ENCODE results near the gene BDH1. TPM values are rescaled to one million over a fixed set of nuclear protein-coding genes. Genes with fewer than 3 reads are reported as not detected.
"Not testable (repeated sequence)": the region's sequence is repeated elsewhere in the genome, so short reads cannot be mapped to it uniquely, and the experiment has no call there.

The BDH1 gene
- total RNA-seq, 1 donor from 2014 or later = 1.5 TPM

DNA sequence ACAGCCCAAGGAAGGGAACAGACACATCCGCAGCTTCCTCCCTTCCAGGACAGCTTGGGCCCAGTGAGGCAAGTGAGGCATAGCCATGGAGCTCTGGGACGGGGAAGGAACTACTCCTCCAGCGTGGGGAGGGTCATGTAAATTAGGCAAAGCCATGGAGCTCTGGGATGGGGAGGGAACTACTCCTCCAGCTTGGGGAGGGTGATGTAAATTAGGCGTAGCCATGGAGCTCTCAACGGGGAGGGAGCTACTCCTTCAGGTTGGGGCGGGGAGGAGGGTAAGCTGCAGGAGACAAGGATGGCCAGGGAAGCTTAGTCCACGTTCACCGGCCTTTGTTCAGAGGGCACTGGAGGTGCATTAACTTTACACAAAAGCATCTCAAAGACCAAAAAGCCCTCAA, 21.1 kb upstream of the BDH1 start:
- Mint-ChIP-seq H3K4me3 (ENCODE audit: unreplicated experiment) (no peak overlapping the region), H3K9me3 (ENCODE audit: unreplicated experiment) (peaks cover 4% of the 10 kb centered on the region), H3K36me3 (ENCODE audit: low read depth, unreplicated experiment) (peaks cover 1% of the 10 kb centered on the region), H3K27ac (ENCODE audit: unreplicated experiment) (no peak overlapping the region), H3K27me3 (ENCODE audit: low read depth, unreplicated experiment) (peaks cover 2% of the 10 kb centered on the region), H3K4me1 (ENCODE audit: low read depth, unreplicated experiment) (peaks cover 1% of the 10 kb centered on the region)
- no peak overlapping the region for H3K9ac ChIP-seq (ENCODE audit: low read length)
- no peaks in the 10 kb centered on the region for H3K79me2 ChIP-seq (ENCODE audit: insufficient read depth, low read length)
- no peaks in the 10 kb centered on the region for H3K27me3 ChIP-seq (ENCODE audit: insufficient read depth, low read length)
- TF ChIP-seq, protein P1, sequence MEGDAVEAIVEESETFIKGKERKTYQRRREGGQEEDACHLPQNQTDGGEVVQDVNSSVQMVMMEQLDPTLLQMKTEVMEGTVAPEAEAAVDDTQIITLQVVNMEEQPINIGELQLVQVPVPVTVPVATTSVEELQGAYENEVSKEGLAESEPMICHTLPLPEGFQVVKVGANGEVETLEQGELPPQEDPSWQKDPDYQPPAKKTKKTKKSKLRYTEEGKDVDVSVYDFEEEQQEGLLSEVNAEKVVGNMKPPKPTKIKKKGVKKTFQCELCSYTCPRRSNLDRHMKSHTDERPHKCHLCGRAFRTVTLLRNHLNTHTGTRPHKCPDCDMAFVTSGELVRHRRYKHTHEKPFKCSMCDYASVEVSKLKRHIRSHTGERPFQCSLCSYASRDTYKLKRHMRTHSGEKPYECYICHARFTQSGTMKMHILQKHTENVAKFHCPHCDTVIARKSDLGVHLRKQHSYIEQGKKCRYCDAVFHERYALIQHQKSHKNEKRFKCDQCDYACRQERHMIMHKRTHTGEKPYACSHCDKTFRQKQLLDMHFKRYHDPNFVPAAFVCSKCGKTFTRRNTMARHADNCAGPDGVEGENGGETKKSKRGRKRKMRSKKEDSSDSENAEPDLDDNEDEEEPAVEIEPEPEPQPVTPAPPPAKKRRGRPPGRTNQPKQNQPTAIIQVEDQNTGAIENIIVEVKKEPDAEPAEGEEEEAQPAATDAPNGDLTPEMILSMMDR (IDR thresholded peaks at IDR 0.05; ENCODE audit: insufficient read depth, low read depth, low read length) = no peak
- TF ChIP-seq EZH2 (IDR thresholded peaks at IDR 0.05; ENCODE audit: insufficient read depth, low read length) = no peak
- H3K4me2 ChIP-seq (ENCODE audit: low read length) = no peak overlapping the region
- H3K4me3 ChIP-seq (ENCODE audit: insufficient read depth, low read depth, low read length) = no peak overlapping the region
- no peak overlapping the region for H3K27ac ChIP-seq (ENCODE audit: low read depth, low read length)
- no peaks in the 10 kb centered on the region for H3K36me3 ChIP-seq (ENCODE audit: insufficient read depth, low read length)
- H3K9me3 ChIP-seq (ENCODE audit: insufficient read depth, low read depth, low read length) = no peaks in the 10 kb centered on the region
- no peaks in the 10 kb centered on the region for H3K4me1 ChIP-seq (ENCODE audit: insufficient read depth, low read length)
- no peaks in the 10 kb centered on the region for H4K20me1 ChIP-seq (ENCODE audit: insufficient read depth, low read length)
- FAIRE-seq (no peak), DNase-seq (ENCODE audit: low read depth) (no peak)
- no peak overlapping the region for H2AFZ ChIP-seq (ENCODE audit: low read depth, low read length)

DNA sequence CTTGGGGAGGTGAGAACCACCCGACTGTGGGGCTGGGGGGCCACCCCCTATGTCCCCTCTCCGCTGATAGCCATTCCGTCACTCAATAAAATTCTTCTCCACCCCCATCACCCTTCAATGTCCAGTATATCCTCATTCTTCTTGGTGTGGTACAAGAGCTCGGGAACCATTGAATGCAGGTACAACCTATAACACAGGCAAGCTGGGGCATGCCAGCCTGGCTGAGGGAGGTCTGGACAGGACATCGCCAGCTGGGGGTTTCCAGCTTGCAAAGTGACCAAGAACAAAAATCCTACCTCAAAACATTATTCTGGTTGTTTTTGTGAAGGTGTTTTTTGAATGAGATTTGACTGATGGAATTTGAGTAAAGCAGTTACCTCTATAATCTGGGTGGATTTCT, 19.6 kb upstream of the BDH1 start:
- H3K9ac ChIP-seq (ENCODE audit: low read length) = no peak overlapping the region
- no peaks in the 10 kb centered on the region for H3K36me3 ChIP-seq (ENCODE audit: insufficient read depth, low read length)
- no peak for FAIRE-seq
- no peak overlapping the region for H3K27ac Mint-ChIP-seq (ENCODE audit: unreplicated experiment)
- no peak overlapping the region for H3K4me2 ChIP-seq (ENCODE audit: low read length)
- H3K9me3 ChIP-seq (ENCODE audit: insufficient read depth, low read depth, low read length) = no peaks in the 10 kb centered on the region
- no peaks in the 10 kb centered on the region for H3K79me2 ChIP-seq (ENCODE audit: insufficient read depth, low read length)
- no peak overlapping the region for H2AFZ ChIP-seq (ENCODE audit: low read depth, low read length)
- no peak overlapping the region for H3K27ac ChIP-seq (ENCODE audit: low read depth, low read length)
- H3K36me3 Mint-ChIP-seq (ENCODE audit: low read depth, unreplicated experiment) = peaks cover 1% of the 10 kb centered on the region
- H3K4me1 Mint-ChIP-seq (ENCODE audit: low read depth, unreplicated experiment) = peaks cover 1% of the 10 kb centered on the region
- H4K20me1 ChIP-seq (ENCODE audit: insufficient read depth, low read length) = no peaks in the 10 kb centered on the region
- H3K27me3 Mint-ChIP-seq (ENCODE audit: low read depth, unreplicated experiment) = peaks cover 2% of the 10 kb centered on the region
- H3K4me3 ChIP-seq (ENCODE audit: insufficient read depth, low read depth, low read length) = no peak overlapping the region
- TF ChIP-seq, protein P1 (IDR thresholded peaks at IDR 0.05; ENCODE audit: insufficient read depth, low read depth, low read length) = no peak
- no peak for TF ChIP-seq EZH2 (IDR thresholded peaks at IDR 0.05; ENCODE audit: insufficient read depth, low read length)
- no peak for DNase-seq (ENCODE audit: low read depth)
- peaks cover 12% of the 10 kb centered on the region for H3K9me3 Mint-ChIP-seq (ENCODE audit: unreplicated experiment)
- no peaks in the 10 kb centered on the region for H3K27me3 ChIP-seq (ENCODE audit: insufficient read depth, low read length)
- no peak overlapping the region for H3K4me3 Mint-ChIP-seq (ENCODE audit: unreplicated experiment)
- H3K4me1 ChIP-seq (ENCODE audit: insufficient read depth, low read length) = no peaks in the 10 kb centered on the region

DNA sequence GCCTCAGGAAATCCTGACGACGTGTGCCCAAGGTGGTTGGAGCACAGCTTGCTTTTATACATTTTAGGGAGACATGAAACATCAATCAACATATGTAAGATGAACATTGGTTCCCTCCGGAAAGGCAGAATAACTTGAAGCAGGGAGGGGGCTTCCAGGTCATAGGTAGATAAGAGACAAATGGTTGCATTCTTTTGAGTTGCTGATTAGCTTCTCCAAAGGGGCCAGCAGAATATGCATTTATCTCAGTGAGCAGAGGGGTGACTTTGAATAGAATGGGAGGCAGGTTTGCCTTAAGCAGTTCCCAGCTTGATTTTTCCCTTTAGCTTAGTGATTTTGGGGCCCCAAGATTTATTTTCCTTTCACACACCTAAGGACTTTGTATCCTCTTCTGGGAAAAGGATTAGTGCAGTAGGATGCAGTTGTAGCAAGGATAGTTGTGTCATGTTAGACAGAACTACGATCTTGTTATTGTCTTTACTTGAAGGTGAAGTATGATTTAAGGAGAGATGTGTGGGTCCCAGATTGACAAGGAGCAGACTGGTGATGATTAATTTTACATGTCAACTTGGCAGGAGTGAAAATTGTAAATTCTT, 18.7 kb upstream of the BDH1 start:
- H3K36me3 ChIP-seq (ENCODE audit: insufficient read depth, low read length); H3K79me2 ChIP-seq (ENCODE audit: insufficient read depth, low read length); DNase-seq (ENCODE audit: low read depth); H3K4me2 ChIP-seq (ENCODE audit: low read length); H3K36me3 Mint-ChIP-seq (ENCODE audit: low read depth, unreplicated experiment); H3K27ac Mint-ChIP-seq (ENCODE audit: unreplicated experiment); H4K20me1 ChIP-seq (ENCODE audit: insufficient read depth, low read length); H3K9me3 ChIP-seq (ENCODE audit: insufficient read depth, low read depth, low read length); H3K4me3 Mint-ChIP-seq (ENCODE audit: unreplicated experiment); H3K9ac ChIP-seq (ENCODE audit: low read length); FAIRE-seq; H3K4me1 Mint-ChIP-seq (ENCODE audit: low read depth, unreplicated experiment); H3K27ac ChIP-seq (ENCODE audit: low read depth, low read length); H3K4me3 ChIP-seq (ENCODE audit: insufficient read depth, low read depth, low read length); H3K27me3 Mint-ChIP-seq (ENCODE audit: low read depth, unreplicated experiment); H3K27me3 ChIP-seq (ENCODE audit: insufficient read depth, low read length); H3K4me1 ChIP-seq (ENCODE audit: insufficient read depth, low read length); H2AFZ ChIP-seq (ENCODE audit: low read depth, low read length): not testable (repeated sequence)
- H3K9me3 Mint-ChIP-seq (ENCODE audit: unreplicated experiment) = peaks cover 18% of the 10 kb centered on the region

Data from astrocyte (in vitro differentiated cells and primary cell).